SK-N-DZ (cell line): ENCODE data around the gene RERE.
"Not testable (repeated sequence)": the region's sequence is repeated elsewhere in the genome, so short reads cannot be mapped to it uniquely, and the experiment has no call there.

Experiments
- DNase-seq: peaks from one replicate; pipeline ENCODE4 v3.0.0-alpha.2; 2015; ENCODE audit warnings: low spot score

The RERE gene

DNA sequence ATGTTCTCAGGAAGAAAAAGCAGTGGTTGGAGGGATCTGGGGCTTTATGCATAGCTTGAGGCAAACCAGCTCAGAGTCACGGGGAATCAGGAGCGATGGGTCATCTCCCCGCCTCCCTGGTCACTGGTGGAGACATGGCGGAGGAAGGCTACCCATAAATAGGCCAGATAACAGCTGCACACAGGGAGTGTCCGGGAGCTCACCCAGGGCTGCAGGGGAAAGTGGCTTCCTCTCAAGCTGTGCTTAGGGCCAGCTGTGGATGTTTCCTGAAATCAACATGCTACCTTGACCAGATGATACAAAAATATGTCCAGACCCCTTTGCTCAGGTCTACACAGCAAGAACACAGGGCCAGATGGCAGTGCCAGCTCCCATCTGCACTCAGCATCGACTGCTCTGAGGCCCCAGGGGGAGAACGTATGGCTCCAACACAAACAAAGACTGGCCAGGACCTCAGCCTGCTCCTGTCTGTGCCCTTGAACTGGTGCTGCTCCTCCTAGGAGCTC lies 27.1 kb upstream of the RERE start:
- DNase-seq, result no peak

DNA sequence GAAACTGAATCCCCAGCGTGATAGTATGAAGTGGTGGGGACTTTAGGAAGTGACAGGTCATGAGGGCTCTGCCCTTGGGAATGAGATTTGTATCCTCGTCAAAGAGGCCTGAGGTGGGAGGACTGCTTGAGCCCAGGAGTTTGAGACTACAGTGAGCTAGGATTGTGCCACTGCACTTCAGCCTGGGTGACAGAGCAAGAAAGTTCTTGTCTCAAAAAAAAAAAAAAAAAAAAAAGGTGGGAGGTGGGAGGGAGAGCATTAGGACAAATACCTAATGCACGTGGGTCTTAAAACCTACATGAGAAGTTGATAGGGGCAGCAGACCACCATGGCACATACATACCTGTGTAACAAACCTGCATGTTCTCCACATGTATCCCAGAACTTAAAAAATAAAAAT lies 24.0 kb upstream of the RERE start:
- DNase-seq, result no peak

GRCh38 chr1:8839990-8840389 lies 22.6 kb upstream of the RERE start:
- no peak for DNase-seq

GRCh38 chr1:8835941-8836643 lies 18.7 kb upstream of the RERE start:
- DNase-seq, result no peak

GRCh38 chr1:8831340-8831739 lies 13.9 kb upstream of the RERE start:
- no peak for DNase-seq

DNA sequence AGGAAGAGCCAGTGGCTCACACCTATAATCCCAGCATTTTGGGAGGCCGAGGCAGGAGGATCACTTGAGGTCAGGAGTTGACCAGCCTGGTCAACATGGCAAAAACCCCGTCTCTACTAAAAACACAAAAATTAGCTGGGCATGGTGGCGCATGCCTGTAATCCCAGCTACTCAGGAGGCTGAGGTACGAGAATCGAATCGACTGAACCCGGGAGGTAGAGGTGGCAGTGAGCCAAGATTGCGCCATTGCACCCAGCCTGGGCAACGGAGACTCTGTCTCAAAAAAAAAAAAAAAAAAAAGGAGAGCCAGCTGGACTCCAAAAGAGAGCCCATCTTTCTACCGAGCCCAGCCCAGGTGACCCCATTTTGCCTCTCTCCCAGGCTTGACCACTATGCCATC lies 13.3 kb upstream of the RERE start:
- not testable (repeated sequence) for DNase-seq

- no peak for DNase-seq
These were observed 8.6 kb upstream of the RERE start for GRCh38 chr1:8825985-8826481.

GRCh38 chr1:8823295-8823664 lies 5.8 kb upstream of the RERE start:
- DNase-seq, result no peak

- DNase-seq, result no peak
These were observed 5.2 kb upstream of the RERE start for GRCh38 chr1:8822373-8823294.

- DNase-seq, result no peak
These were observed 3.6 kb upstream of the RERE start for GRCh38 chr1:8821084-8821483.

GRCh38 chr1:8818789-8819188 lies 1.3 kb upstream of the RERE start:
- not testable (repeated sequence) for DNase-seq

DNA sequence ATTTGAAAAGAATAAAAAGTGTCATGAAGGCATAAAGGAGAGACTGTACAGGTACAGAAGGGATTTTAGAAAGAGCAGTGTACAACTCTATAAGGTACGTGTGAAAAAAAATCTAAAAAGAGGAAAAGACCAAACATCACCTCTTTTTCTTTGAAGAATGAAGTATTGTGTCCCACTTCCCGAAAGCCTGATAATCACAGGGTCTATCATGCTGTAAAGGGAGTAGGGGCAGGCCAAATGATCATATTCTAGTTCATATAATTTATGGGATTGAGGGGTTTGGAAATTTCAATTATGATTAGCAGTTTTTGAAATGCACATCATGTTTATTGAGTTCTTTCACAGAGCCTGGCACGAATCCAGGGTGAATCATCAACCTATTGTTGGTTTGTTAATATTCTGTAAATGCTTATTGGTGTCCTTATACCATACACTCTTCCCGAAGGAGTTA lies 910 bp upstream of the RERE start:
- DNase-seq, result no peak

DNA sequence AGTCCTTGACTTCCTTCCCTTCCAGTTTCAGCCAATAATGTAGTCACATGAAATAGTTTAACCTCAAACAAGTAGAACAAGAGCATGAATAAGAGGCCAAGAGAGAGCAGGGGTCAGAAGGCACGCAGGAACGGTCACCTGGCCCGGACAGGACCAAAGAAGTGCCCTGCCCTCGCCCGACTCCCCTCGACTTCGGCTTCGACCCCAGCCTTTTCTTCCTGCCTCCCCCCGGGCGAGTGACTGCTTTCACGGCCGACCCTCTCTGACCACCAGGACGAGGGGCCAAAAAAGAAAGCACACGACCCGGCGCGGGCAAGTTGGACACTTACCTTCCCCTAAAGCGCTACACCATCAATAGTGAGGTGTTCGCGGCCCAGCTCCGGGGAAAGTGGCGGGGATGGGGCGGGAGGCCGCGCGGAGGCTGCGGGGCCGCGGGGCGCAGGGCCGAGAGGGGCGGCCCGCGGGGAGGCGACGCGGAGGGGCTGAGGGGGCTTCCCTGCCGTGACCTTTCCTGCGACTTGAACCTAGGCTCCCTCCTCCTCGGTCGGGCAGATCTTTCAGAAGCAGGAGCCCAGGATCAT lies 519 bp downstream of the RERE start:
- no peak for DNase-seq

GRCh38 chr1:8816264-8816663 lies 1.2 kb downstream of the RERE start:
- DNase-seq, result no peak

GRCh38 chr1:8815582-8816151 lies 1.8 kb downstream of the RERE start:
- DNase-seq, result no peak

DNA sequence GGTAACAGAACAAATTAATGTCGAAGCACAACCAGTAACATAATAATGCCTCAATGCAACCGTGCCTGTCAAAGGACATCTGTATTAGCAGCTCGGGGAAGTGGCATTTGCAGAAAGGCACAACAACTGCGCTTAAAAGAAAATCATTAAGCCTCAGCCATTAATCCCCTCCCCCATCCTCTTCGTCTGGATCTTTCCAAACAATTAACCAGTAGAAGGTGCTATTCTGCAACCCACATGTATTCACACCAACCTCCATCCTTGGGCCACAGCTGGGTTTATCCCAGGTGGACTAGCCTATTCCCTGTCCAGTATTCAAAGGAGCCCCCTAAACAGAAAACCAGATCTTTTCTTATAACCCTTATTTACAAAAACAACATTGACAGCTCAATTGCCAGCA lies 2.6 kb downstream of the RERE start:
- DNase-seq, result no peak

DNA sequence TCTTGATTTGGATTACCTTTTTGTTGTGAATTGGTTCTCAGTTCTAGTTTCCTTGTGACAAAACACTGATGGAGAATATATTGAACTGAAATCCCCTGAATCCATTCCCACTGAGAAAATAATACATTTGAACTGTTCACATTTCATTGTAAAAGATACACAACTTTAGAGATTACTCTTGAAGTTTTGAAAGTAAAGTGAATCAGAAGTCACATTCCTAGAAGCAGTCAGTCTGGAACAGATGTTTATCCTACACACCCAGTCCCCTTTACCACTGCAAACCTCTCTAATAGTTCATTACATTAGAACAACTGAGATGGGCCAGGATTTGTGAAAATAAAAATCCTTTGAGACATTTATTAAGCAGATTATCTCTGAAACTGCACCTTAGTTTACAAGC lies 3.4 kb downstream of the RERE start:
- DNase-seq, result no peak

- DNase-seq, result no peak
These were observed 4.2 kb downstream of the RERE start for GRCh38 chr1:8813016-8813763.

- DNase-seq, result no peak
These were observed 5.4 kb downstream of the RERE start for GRCh38 chr1:8812081-8812480.

- DNase-seq, result no peak
These were observed 6.5 kb downstream of the RERE start for GRCh38 chr1:8810987-8811386.

- no peak for DNase-seq
These were observed 8.1 kb downstream of the RERE start for GRCh38 chr1:8809342-8809736.
